Hepatic stellate cell (primary cell): ENCODE measurements around the gene MBD2.
A peak's percentile ranks its signal among the peaks of the same experiment; 100 is the strongest.
"Not testable (repeated sequence)": the region's sequence is repeated elsewhere in the genome, so short reads cannot be mapped to it uniquely, and the experiment has no call there.

Experiments
- DNase-seq: peaks from one replicate; pipeline ENCODE4 v3.0.0; 2011; ENCODE audit warnings: low spot score

The MBD2 gene

GRCh38 chr18:54224379-54225014, at the start of gene MBD2:
Gene MBD2, minus strand, starts transcription at chr18:54224669. Its CDS starts 110 bp downstream, at chr18:54224559.
- DNase-seq, result peak; percentile 81

GRCh38 chr18:54269893-54270844, 45.7 kb upstream of the MBD2 start:
- DNase-seq, result peak; percentile 16

- DNase-seq, result no peak
Measured at GRCh38 chr18:54268751-54269150, 44.3 kb upstream of the MBD2 start.

- no peak for DNase-seq
Measured at GRCh38 chr18:54267701-54268100, 43.2 kb upstream of the MBD2 start.

GRCh38 chr18:54263904-54264336, 39.5 kb upstream of the MBD2 start:
- no peak for DNase-seq

GRCh38 chr18:54261894-54262293, 37.4 kb upstream of the MBD2 start:
- no peak for DNase-seq

- no peak for DNase-seq
Measured at GRCh38 chr18:54260396-54261072, 36.1 kb upstream of the MBD2 start.

GRCh38 chr18:54257818-54258217, 33.3 kb upstream of the MBD2 start:
- DNase-seq, result not testable (repeated sequence)

- no peak for DNase-seq
Measured at GRCh38 chr18:54257015-54257414, 32.5 kb upstream of the MBD2 start.

- DNase-seq, result no peak
Measured at GRCh38 chr18:54255141-54255540, 30.7 kb upstream of the MBD2 start.

GRCh38 chr18:54254265-54254758, 29.8 kb upstream of the MBD2 start:
- DNase-seq, result peak; percentile 6

- no peak for DNase-seq
Measured at GRCh38 chr18:54251606-54252390, 27.3 kb upstream of the MBD2 start.

- no peak for DNase-seq
Measured at GRCh38 chr18:54250846-54251261, 26.4 kb upstream of the MBD2 start.

GRCh38 chr18:54247511-54248175, 23.2 kb upstream of the MBD2 start:
- DNase-seq, result no peak

GRCh38 chr18:54242327-54242726, 17.9 kb upstream of the MBD2 start:
- DNase-seq, result no peak

- no peak for DNase-seq
Measured at GRCh38 chr18:54241483-54241882, 17.0 kb upstream of the MBD2 start.

- DNase-seq, result no peak
Measured at GRCh38 chr18:54240629-54241107, 16.2 kb upstream of the MBD2 start.

GRCh38 chr18:54239601-54240000, 15.1 kb upstream of the MBD2 start:
- DNase-seq, result no peak

GRCh38 chr18:54239091-54239490, 14.6 kb upstream of the MBD2 start:
- no peak for DNase-seq

- no peak for DNase-seq
Measured at GRCh38 chr18:54238173-54238936, 13.9 kb upstream of the MBD2 start.
